ENCODE measurements around the gene SLC1A2. TPM values are rescaled to one million over a fixed set of nuclear protein-coding genes. Genes with fewer than 3 reads are reported as not detected.

SLC1A2 gene
- total RNA-seq, 1 experiment from 2014 or later, result 0.50 TPM

GRCh38 chr11:35257281-35257680, 162.1 kb downstream of the SLC1A2 start (continued):
- TF ChIP-seq, protein P1, sequence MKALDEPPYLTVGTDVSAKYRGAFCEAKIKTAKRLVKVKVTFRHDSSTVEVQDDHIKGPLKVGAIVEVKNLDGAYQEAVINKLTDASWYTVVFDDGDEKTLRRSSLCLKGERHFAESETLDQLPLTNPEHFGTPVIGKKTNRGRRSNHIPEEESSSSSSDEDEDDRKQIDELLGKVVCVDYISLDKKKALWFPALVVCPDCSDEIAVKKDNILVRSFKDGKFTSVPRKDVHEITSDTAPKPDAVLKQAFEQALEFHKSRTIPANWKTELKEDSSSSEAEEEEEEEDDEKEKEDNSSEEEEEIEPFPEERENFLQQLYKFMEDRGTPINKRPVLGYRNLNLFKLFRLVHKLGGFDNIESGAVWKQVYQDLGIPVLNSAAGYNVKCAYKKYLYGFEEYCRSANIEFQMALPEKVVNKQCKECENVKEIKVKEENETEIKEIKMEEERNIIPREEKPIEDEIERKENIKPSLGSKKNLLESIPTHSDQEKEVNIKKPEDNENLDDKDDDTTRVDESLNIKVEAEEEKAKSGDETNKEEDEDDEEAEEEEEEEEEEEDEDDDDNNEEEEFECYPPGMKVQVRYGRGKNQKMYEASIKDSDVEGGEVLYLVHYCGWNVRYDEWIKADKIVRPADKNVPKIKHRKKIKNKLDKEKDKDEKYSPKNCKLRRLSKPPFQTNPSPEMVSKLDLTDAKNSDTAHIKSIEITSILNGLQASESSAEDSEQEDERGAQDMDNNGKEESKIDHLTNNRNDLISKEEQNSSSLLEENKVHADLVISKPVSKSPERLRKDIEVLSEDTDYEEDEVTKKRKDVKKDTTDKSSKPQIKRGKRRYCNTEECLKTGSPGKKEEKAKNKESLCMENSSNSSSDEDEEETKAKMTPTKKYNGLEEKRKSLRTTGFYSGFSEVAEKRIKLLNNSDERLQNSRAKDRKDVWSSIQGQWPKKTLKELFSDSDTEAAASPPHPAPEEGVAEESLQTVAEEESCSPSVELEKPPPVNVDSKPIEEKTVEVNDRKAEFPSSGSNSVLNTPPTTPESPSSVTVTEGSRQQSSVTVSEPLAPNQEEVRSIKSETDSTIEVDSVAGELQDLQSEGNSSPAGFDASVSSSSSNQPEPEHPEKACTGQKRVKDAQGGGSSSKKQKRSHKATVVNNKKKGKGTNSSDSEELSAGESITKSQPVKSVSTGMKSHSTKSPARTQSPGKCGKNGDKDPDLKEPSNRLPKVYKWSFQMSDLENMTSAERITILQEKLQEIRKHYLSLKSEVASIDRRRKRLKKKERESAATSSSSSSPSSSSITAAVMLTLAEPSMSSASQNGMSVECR (CRISPR knock-in tag; IDR thresholded peaks at IDR 0.05; ENCODE audit: borderline replicate concordance), result no peak
- no peak for TF ChIP-seq ZNF423 (CRISPR knock-in tag; IDR thresholded peaks at IDR 0.05)
- no peak for TF ChIP-seq TP53 (CRISPR knock-in tag; IDR thresholded peaks at IDR 0.05)
- TF ChIP-seq, protein P2, sequence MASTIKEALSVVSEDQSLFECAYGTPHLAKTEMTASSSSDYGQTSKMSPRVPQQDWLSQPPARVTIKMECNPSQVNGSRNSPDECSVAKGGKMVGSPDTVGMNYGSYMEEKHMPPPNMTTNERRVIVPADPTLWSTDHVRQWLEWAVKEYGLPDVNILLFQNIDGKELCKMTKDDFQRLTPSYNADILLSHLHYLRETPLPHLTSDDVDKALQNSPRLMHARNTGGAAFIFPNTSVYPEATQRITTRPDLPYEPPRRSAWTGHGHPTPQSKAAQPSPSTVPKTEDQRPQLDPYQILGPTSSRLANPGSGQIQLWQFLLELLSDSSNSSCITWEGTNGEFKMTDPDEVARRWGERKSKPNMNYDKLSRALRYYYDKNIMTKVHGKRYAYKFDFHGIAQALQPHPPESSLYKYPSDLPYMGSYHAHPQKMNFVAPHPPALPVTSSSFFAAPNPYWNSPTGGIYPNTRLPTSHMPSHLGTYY (CRISPR knock-in tag; IDR thresholded peaks at IDR 0.05), result no peak
- TF ChIP-seq, protein P3, sequence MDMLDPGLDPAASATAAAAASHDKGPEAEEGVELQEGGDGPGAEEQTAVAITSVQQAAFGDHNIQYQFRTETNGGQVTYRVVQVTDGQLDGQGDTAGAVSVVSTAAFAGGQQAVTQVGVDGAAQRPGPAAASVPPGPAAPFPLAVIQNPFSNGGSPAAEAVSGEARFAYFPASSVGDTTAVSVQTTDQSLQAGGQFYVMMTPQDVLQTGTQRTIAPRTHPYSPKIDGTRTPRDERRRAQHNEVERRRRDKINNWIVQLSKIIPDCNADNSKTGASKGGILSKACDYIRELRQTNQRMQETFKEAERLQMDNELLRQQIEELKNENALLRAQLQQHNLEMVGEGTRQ (CRISPR knock-in tag; IDR thresholded peaks at IDR 0.05), result no peak
- TF ChIP-seq HMGA2 (CRISPR knock-in tag; IDR thresholded peaks at IDR 0.05), result no peak
- no peak for TF ChIP-seq ATF1 (CRISPR knock-in tag; IDR thresholded peaks at IDR 0.05)
- no peak for TF ChIP-seq CBFB (CRISPR knock-in tag; IDR thresholded peaks at IDR 0.05; ENCODE audit: low read depth)

- POLR2A ChIA-PET, result no interaction called here
- CTCF ChIA-PET, result no interaction called here
- Mint-ChIP-seq H3K4me3 (no peak overlapping the region), H3K27me3 (ENCODE audit: low read depth) (no peaks in the 10 kb centered on the region), H3K36me3 (no peaks in the 10 kb centered on the region), H3K27ac (no peak overlapping the region), H3K4me1 (no peaks in the 10 kb centered on the region), H3K9me3 (no peaks in the 10 kb centered on the region)
- no peak for TF ChIP-seq ATF1 (CRISPR knock-in tag; IDR thresholded peaks at IDR 0.05)
- TF ChIP-seq ZBTB21 (CRISPR knock-in tag; IDR thresholded peaks at IDR 0.05; ENCODE audit: borderline replicate concordance), result no peak
- no peak for TF ChIP-seq PRDM15 (CRISPR knock-in tag; IDR thresholded peaks at IDR 0.05)
- TF ChIP-seq, protein P4, sequence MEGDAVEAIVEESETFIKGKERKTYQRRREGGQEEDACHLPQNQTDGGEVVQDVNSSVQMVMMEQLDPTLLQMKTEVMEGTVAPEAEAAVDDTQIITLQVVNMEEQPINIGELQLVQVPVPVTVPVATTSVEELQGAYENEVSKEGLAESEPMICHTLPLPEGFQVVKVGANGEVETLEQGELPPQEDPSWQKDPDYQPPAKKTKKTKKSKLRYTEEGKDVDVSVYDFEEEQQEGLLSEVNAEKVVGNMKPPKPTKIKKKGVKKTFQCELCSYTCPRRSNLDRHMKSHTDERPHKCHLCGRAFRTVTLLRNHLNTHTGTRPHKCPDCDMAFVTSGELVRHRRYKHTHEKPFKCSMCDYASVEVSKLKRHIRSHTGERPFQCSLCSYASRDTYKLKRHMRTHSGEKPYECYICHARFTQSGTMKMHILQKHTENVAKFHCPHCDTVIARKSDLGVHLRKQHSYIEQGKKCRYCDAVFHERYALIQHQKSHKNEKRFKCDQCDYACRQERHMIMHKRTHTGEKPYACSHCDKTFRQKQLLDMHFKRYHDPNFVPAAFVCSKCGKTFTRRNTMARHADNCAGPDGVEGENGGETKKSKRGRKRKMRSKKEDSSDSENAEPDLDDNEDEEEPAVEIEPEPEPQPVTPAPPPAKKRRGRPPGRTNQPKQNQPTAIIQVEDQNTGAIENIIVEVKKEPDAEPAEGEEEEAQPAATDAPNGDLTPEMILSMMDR (IDR thresholded peaks at IDR 0.05), result no peak
- no peak for TF ChIP-seq ZNF263 (CRISPR knock-in tag; IDR thresholded peaks at IDR 0.05; ENCODE audit: low read depth)
- TF ChIP-seq, protein P5, sequence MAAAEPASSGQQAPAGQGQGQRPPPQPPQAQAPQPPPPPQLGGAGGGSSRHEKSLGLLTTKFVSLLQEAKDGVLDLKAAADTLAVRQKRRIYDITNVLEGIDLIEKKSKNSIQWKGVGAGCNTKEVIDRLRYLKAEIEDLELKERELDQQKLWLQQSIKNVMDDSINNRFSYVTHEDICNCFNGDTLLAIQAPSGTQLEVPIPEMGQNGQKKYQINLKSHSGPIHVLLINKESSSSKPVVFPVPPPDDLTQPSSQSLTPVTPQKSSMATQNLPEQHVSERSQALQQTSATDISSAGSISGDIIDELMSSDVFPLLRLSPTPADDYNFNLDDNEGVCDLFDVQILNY (CRISPR knock-in tag; IDR thresholded peaks at IDR 0.05), result no peak
- no peak for TF ChIP-seq HMGA2 (CRISPR knock-in tag; IDR thresholded peaks at IDR 0.05)
- no peak for TF ChIP-seq NR2C2 (CRISPR knock-in tag; IDR thresholded peaks at IDR 0.05)
- TF ChIP-seq, protein P6, sequence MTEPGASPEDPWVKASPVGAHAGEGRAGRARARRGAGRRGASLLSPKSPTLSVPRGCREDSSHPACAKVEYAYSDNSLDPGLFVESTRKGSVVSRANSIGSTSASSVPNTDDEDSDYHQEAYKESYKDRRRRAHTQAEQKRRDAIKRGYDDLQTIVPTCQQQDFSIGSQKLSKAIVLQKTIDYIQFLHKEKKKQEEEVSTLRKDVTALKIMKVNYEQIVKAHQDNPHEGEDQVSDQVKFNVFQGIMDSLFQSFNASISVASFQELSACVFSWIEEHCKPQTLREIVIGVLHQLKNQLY (CRISPR knock-in tag; IDR thresholded peaks at IDR 0.05), result no peak
- no peak for TF ChIP-seq TEAD1 (CRISPR knock-in tag; IDR thresholded peaks at IDR 0.05)
- TF ChIP-seq, protein P7, sequence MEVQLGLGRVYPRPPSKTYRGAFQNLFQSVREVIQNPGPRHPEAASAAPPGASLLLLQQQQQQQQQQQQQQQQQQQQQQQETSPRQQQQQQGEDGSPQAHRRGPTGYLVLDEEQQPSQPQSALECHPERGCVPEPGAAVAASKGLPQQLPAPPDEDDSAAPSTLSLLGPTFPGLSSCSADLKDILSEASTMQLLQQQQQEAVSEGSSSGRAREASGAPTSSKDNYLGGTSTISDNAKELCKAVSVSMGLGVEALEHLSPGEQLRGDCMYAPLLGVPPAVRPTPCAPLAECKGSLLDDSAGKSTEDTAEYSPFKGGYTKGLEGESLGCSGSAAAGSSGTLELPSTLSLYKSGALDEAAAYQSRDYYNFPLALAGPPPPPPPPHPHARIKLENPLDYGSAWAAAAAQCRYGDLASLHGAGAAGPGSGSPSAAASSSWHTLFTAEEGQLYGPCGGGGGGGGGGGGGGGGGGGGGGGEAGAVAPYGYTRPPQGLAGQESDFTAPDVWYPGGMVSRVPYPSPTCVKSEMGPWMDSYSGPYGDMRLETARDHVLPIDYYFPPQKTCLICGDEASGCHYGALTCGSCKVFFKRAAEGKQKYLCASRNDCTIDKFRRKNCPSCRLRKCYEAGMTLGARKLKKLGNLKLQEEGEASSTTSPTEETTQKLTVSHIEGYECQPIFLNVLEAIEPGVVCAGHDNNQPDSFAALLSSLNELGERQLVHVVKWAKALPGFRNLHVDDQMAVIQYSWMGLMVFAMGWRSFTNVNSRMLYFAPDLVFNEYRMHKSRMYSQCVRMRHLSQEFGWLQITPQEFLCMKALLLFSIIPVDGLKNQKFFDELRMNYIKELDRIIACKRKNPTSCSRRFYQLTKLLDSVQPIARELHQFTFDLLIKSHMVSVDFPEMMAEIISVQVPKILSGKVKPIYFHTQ (CRISPR knock-in tag; IDR thresholded peaks at IDR 0.05), result no peak
- TF ChIP-seq NFYB (CRISPR knock-in tag; conservative IDR thresholded peaks at IDR 0.05; ENCODE audit: low read depth), result no peak
- TF ChIP-seq NR1H2 (CRISPR knock-in tag; IDR thresholded peaks at IDR 0.05), result no peak
- ATAC-seq, result no peak
- no peak for DNase-seq (ENCODE audit: low spot score)
Measured at GRCh38 chr11:35256296-35256695, 163.1 kb downstream of the SLC1A2 start.
